Astrocyte of the cerebellum (primary cell): ENCODE data around the gene OR10H5.

Source experiments
- DNase-seq: peaks from one replicate; pipeline ENCODE4 v3.0.0-alpha.2; 2011; ENCODE audit warnings: low read depth
- H3K4me3 ChIP-seq: 2 replicates; pipeline ENCODE4 v1.5.1; 2011; ENCODE audit warnings: mild to moderate bottlenecking, low read depth, low read length, moderate library complexity
- in situ Hi-C: cut with HindIII; loops from 2 replicates; pipeline ENCODE4 v1.10.0; 2017; ENCODE audit warnings: low sequenced_read_pairs
- TF ChIP-seq, protein P1 (sequence below): IDR thresholded peaks from 2 replicates; pipeline ENCODE4 v1.5.1; 2012; ENCODE audit warnings: low read length, low read depth, moderate library complexity, mild to moderate bottlenecking; ENCODE audit errors: missing control alignments

The OR10H5 gene, protein sequence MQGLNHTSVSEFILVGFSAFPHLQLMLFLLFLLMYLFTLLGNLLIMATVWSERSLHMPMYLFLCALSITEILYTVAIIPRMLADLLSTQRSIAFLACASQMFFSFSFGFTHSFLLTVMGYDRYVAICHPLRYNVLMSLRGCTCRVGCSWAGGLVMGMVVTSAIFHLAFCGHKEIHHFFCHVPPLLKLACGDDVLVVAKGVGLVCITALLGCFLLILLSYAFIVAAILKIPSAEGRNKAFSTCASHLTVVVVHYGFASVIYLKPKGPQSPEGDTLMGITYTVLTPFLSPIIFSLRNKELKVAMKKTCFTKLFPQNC

GRCh38 chr19:15787611-15788155 is at the start of gene OR10H5:
Gene OR10H5, plus strand, starts transcription at chr19:15787661. Its CDS starts 6,388 bp downstream, at chr19:15794049.
- TF ChIP-seq, protein P1, sequence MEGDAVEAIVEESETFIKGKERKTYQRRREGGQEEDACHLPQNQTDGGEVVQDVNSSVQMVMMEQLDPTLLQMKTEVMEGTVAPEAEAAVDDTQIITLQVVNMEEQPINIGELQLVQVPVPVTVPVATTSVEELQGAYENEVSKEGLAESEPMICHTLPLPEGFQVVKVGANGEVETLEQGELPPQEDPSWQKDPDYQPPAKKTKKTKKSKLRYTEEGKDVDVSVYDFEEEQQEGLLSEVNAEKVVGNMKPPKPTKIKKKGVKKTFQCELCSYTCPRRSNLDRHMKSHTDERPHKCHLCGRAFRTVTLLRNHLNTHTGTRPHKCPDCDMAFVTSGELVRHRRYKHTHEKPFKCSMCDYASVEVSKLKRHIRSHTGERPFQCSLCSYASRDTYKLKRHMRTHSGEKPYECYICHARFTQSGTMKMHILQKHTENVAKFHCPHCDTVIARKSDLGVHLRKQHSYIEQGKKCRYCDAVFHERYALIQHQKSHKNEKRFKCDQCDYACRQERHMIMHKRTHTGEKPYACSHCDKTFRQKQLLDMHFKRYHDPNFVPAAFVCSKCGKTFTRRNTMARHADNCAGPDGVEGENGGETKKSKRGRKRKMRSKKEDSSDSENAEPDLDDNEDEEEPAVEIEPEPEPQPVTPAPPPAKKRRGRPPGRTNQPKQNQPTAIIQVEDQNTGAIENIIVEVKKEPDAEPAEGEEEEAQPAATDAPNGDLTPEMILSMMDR: no peak
- H3K4me3 ChIP-seq: no peak within 1 kb of the TSS
- no peak for DNase-seq
- in situ Hi-C loops: no loop called here

DNA sequence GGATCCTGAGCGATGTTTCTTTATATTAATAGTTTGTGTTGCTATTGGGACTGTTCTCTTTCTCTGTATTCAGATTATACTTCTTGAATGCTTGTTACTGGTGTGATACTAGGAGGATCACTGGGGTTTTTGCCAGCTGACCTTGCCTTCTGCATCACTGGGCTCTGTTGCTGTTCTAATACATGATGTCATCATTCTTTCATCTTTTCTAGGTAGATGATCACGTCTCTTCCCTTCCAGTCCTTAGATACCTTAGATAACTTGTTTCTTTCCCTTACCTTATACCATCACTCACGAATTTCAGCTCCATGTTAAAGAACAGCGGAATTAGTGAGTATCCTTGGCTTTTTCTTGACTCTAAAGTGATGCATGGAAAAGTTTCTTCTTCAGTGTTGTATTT is 49.7 kb upstream of the OR10H5 start, which contains the start of gene OR10H3:
OR10H3 (plus strand) TSS at position 264 of the 400 bp plus-strand sequence. CDS start 3,408 bp downstream, outside the sequence.
- TF ChIP-seq, protein P1: no peak
- in situ Hi-C loops: no loop called here
- H3K4me3 ChIP-seq: no peak within 1 kb of the TSS
- DNase-seq: no peak

- no peak for DNase-seq
- H3K4me3 ChIP-seq: no peak overlapping the region
- TF ChIP-seq, protein P1: no peak
- in situ Hi-C loops: no loop called here
Measured at GRCh38 chr19:15740785-15741184, 46.7 kb upstream of the OR10H5 start.

- TF ChIP-seq, protein P1: no peak
- no peak for DNase-seq
- no peak overlapping the region for H3K4me3 ChIP-seq
- in situ Hi-C loops: no loop called here
Measured at GRCh38 chr19:15748239-15748638, 39.2 kb upstream of the OR10H5 start.

DNA sequence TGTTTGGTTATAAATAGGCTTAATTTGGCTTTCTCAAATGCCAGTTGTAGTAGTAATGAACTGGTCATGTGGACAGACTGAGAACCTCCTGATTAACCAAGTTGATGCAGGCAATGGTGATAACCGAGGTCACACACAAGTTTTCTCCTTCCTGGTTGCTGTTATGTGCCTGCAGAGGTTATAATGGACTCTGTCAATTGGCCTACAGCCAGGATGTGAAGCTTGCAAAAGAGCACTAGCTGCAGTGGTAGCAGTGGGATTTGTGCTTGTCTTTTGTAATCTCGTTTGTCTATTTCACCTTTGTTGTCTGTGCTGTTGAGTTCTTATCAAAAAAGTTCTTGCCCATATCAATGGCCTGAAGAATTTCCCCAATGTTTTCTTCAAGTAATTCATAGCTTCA is 29.1 kb upstream of the OR10H5 start:
- DNase-seq: no peak
- TF ChIP-seq, protein P1: no peak
- no peak overlapping the region for H3K4me3 ChIP-seq
- in situ Hi-C loops: no loop called here

- no peak overlapping the region for H3K4me3 ChIP-seq
- DNase-seq: no peak
- in situ Hi-C loops: no loop called here
- TF ChIP-seq, protein P1: no peak
Measured at GRCh38 chr19:15759962-15760565, 27.4 kb upstream of the OR10H5 start.
